Glutamatergic neuron (in vitro differentiated cells): Measurements from ENCODE around the gene FKBP5. TPM values are rescaled to one million over a fixed set of nuclear protein-coding genes. Genes with fewer than 3 reads are reported as not detected.
"Not testable (repeated sequence)": the region's sequence is repeated elsewhere in the genome, so short reads cannot be mapped to it uniquely, and the experiment has no call there.

Source experiments
- DNase-seq: peaks from one replicate; pipeline ENCODE4 v3.0.0; 2022
- H3K27ac Mint-ChIP-seq: one replicate; pipeline ENCODE4 v1.8.0; 2020; ENCODE audit warnings: mild to moderate bottlenecking, mixed read lengths, inconsistent platforms; ENCODE audit not compliant: unreplicated experiment
- H3K27me3 Mint-ChIP-seq: one replicate; pipeline ENCODE4 v1.8.0; 2020; ENCODE audit warnings: mild to moderate bottlenecking, moderate library complexity, mixed read lengths, inconsistent platforms; ENCODE audit not compliant: unreplicated experiment
- H3K36me3 Mint-ChIP-seq: one replicate; pipeline ENCODE4 v1.8.0; 2020; ENCODE audit warnings: mild to moderate bottlenecking, mixed read lengths, inconsistent platforms; ENCODE audit not compliant: unreplicated experiment
- H3K4me1 Mint-ChIP-seq: one replicate; pipeline ENCODE4 v1.8.0; 2020; ENCODE audit warnings: mild to moderate bottlenecking, low read depth, mixed read lengths, inconsistent platforms; ENCODE audit not compliant: unreplicated experiment
- H3K4me3 Mint-ChIP-seq: one replicate; pipeline ENCODE4 v1.8.0; 2020; ENCODE audit warnings: mild to moderate bottlenecking, mixed read lengths, inconsistent platforms; ENCODE audit not compliant: unreplicated experiment
- H3K9me3 Mint-ChIP-seq: one replicate; pipeline ENCODE4 v1.8.0; 2020; ENCODE audit warnings: mild to moderate bottlenecking, moderate library complexity, mixed read lengths, inconsistent platforms; ENCODE audit not compliant: unreplicated experiment
- CTCF ChIP-seq: fragments of 200-600 bp; sonication (generic); IDR thresholded peaks from one replicate; pipeline ENCODE4 v1.5.0; 2021; ENCODE audit not compliant: partially characterized antibody, unreplicated experiment
- total RNA-seq: library from RNA; stranded (reverse); fragmentation: NEBNext Ultra II Directional; extraction: Animal tissue kit (Norgen Biotek cat#: 25700); gene quantifications from one replicate; pipeline ENCODE4 v1.2.1, GENCODE V29; 2021; ENCODE audit not compliant: unreplicated experiment

Gene FKBP5
- total RNA-seq, 1 donor from 2014 or later = 10.6 TPM

GRCh38 chr6:35599761-35600658 lies 88.7 kb downstream of the FKBP5 start:
- no peak for DNase-seq
- Mint-ChIP-seq H3K27me3 (peaks cover 3% of the 10 kb centered on the region), H3K36me3 (no peaks in the 10 kb centered on the region), H3K27ac (no peak overlapping the region), H3K9me3 (no peaks in the 10 kb centered on the region), H3K4me3 (no peak overlapping the region), H3K4me1 (peaks cover 10% of the 10 kb centered on the region)
- TF ChIP-seq CTCF = no peak

- not testable (repeated sequence) for H3K4me3 Mint-ChIP-seq, DNase-seq, H3K36me3 Mint-ChIP-seq, H3K9me3 Mint-ChIP-seq, H3K27me3 Mint-ChIP-seq, H3K27ac Mint-ChIP-seq
- H3K4me1 Mint-ChIP-seq = peaks cover 10% of the 10 kb centered on the region
These were observed 90.1 kb downstream of the FKBP5 start for GRCh38 chr6:35598621-35599020.

- no peak overlapping the region for H3K4me3 Mint-ChIP-seq
- peaks cover 6% of the 10 kb centered on the region for H3K4me1 Mint-ChIP-seq
- no peaks in the 10 kb centered on the region for H3K27me3 Mint-ChIP-seq
- TF ChIP-seq CTCF = no peak
- no peaks in the 10 kb centered on the region for H3K36me3 Mint-ChIP-seq
- H3K27ac Mint-ChIP-seq = no peak overlapping the region
- no peak for DNase-seq
- no peaks in the 10 kb centered on the region for H3K9me3 Mint-ChIP-seq
These were observed 92.0 kb downstream of the FKBP5 start for GRCh38 chr6:35596448-35597442.

- Mint-ChIP-seq H3K4me1 (peaks cover 4% of the 10 kb centered on the region), H3K9me3 (no peaks in the 10 kb centered on the region), H3K27ac (no peak overlapping the region), H3K4me3 (no peak overlapping the region), H3K36me3 (no peaks in the 10 kb centered on the region), H3K27me3 (no peaks in the 10 kb centered on the region)
- no peak for DNase-seq
- TF ChIP-seq CTCF = no peak
These were observed 94.1 kb downstream of the FKBP5 start for GRCh38 chr6:35594503-35595186.

GRCh38 chr6:35592178-35592577 lies 96.5 kb downstream of the FKBP5 start:
- no peaks in the 10 kb centered on the region for H3K36me3 Mint-ChIP-seq
- no peaks in the 10 kb centered on the region for H3K9me3 Mint-ChIP-seq
- TF ChIP-seq CTCF = no peak
- H3K27me3 Mint-ChIP-seq = no peaks in the 10 kb centered on the region
- H3K4me3 Mint-ChIP-seq = no peak overlapping the region
- no peak overlapping the region for H3K27ac Mint-ChIP-seq
- peaks cover 4% of the 10 kb centered on the region for H3K4me1 Mint-ChIP-seq
- no peak for DNase-seq
